Amniotic epithelial cell (primary cell): Measurements from ENCODE around the gene CDH13.
A peak's percentile ranks its signal among the peaks of the same experiment; 100 is the strongest.

ENCODE experiments used
- DNase-seq: peaks from one replicate; pipeline ENCODE4 v3.0.0-alpha.2; 2010; ENCODE audit warnings: low read depth

Gene CDH13

GRCh38 chr16:82652826-82653225 lies 26.1 kb downstream of the CDH13 start:
- no peak for DNase-seq

- peak; percentile 92 for DNase-seq
Measured at GRCh38 chr16:82653550-82654511, 27.1 kb downstream of the CDH13 start.

DNA sequence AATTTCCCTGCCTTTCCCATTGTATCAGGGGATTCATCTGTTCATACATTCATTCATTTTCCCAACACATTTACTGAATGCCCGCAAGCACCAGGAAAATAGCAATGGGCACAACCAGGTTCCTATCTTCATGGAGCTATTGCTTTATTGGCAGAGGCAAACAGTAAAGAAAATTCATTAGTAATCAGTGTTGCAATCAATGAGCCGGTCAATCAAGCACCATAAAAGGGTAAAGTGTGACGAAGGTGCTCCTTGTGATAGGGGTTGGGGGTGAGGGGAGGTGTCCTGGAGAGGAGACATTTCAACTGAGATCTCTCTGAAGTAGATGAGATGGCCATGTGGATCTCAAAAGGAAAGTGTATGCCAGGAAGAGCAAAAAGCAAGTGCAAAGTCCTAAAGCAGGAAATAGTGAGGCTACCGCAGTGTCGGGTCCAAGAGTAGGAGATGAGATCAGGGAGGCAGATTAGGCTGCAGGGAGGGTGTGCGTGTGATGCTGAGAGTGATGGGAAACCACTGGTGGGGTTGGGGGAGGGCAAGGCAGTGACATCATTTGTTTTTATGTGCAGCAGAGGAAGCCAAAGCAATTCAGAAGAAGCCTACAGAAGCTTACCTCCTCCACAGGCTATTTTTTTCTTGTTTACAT lies 28.4 kb downstream of the CDH13 start:
- DNase-seq: peak; percentile 86

GRCh38 chr16:82655720-82656490 lies 29.1 kb downstream of the CDH13 start:
- DNase-seq: no peak

- peak; percentile 67 for DNase-seq
Measured at GRCh38 chr16:82657239-82657638, 30.5 kb downstream of the CDH13 start.

DNA sequence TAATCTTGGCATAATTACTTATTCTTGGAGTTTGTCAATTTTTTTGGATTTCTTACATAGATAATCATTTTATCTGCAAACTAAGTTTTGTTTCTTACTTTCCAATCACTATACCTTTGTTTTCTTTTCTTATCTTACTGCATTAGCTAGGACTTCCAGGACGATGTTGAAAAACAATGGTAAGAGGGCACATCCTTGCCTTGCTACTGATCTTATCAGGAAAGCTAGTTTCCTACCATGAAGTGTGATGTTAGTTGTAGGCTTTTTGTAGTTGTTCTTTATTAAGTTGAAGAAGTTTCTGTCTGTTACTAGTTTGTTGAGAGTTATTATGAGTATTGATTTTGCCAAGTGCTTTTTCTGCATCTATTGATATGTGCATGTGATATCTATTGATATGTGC lies 31.0 kb downstream of the CDH13 start:
- no peak for DNase-seq

- DNase-seq: peak; percentile 52
Measured at GRCh38 chr16:82658796-82659195, 32.0 kb downstream of the CDH13 start.

DNA sequence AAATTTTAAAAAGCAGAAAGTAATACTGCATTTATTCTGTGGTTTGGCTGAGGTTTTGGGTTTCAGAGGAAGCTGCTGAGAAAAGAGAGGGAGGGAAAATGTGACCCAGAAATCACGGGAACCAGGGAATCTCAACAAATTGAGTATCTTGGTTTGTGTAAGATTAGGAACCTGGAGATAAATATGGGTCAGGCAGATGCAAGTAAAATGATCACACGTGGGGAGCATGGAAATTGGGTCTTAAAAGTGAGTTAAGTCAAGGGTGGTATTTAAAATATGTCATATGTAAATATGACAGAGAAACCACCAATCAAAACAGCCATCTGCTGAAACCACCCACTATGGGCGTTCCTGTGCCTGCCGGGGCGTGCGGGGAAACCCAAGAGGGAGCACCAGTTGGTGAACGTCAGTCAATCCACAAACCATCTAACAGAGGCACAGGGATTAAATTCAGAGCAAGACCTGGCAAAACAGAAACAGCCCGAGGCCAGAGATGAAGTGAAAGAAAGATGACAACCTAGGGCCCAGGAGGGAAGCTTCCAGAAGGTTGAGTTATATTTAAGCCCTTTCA lies 33.4 kb downstream of the CDH13 start:
- DNase-seq: peak; percentile 36

DNA sequence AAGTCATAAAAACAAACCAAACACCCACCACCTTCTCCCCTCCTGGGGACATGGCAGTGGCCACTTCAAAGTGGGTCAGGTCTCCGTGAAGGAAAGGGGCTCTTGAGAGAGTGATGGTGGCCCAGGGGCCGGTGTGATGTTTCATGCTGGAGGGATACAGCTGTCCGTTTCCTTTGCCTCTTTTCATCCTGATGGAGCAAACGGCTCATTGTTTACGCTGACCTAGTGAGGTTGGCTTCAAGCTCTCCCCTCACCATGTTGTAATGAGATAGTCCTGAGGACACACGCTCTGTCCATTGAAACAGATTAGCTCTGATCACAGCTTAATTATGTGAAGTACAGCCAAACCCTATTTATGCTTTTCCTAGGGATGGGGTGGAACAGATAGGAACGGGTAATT lies 34.2 kb downstream of the CDH13 start:
- no peak for DNase-seq

DNA sequence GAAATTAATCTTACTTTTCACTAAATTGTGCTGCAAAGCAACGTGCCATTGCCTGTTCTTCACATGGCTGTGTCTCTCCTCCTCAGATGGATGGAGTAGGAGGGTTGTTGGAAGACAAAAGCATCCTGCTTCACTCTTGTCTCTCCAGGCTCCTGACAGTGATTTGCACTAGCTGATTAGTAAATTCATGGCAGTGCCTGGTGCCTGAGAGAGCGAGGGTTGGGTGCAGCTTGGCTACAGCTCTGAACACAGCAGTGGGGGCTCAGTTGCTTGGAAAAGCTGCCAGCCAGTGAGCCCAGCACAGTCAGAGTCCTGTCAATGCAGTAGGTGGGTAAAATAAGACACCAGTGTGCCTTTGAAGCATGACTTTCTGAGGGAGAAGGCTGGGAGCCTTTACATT lies 37.4 kb downstream of the CDH13 start:
- no peak for DNase-seq

DNA sequence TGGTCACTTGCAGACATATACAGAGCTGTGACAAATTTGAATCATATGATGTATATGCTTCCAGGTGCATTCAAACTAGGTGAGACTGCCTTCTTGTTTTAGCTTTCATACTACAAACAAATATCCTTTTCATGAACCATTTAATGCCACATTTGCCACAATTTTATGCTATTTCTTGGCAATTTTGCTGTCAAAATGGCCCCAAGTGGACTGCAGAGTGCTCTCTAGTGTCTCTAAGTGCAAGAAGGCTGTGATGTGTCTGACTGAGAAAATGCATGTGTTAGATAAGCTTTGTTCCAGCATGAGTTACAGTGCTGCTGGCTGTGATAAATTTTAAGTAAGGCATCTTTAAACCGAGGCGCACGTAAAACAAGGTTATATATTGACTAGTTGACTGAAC lies 38.3 kb downstream of the CDH13 start:
- no peak for DNase-seq

- DNase-seq: no peak
Measured at GRCh38 chr16:82667437-82667836, 40.7 kb downstream of the CDH13 start.

DNA sequence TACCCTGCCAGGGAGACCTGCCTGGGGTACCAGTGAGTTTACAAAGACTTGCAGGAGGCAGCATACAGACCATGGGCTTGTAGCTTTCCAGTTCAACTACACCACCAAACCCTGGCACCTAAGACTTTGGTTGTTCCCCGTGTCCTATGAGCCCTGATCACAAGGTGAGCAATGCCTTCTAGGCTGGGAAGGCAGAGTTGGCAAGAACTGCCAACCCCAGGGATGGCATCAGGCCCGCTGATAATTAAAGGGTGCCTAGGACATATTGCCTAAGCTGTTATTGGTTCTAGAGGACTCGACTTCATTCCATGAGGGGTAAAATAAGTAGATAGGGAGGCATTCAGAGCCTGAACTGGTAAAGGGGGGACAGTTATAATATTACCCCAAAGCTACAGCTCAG lies 41.3 kb downstream of the CDH13 start:
- DNase-seq: no peak

DNA sequence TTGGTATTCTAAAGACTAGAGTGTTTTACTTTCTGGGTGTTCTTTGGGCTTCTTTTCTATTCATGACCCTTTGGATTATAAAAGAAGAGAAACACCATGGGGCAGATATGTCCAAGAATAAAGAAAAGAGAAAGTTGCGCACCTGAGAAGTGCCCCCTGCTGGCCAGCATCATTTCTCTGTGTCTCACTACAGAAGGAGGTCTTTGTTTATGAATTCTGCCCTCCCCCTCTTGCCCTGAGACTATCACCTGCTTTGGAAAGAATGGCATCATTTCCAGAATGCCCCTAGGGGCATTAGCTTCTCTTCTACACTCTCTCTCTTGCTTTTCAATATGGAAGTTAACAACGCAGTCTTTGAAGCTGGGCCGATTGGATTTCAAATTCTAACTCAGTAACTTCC lies 45.0 kb downstream of the CDH13 start:
- no peak for DNase-seq

GRCh38 chr16:82672676-82673075 lies 45.9 kb downstream of the CDH13 start:
- DNase-seq: no peak

GRCh38 chr16:82675300-82675699 lies 48.5 kb downstream of the CDH13 start:
- no peak for DNase-seq

- no peak for DNase-seq
Measured at GRCh38 chr16:82681592-82681991, 54.8 kb downstream of the CDH13 start.

- DNase-seq: no peak
Measured at GRCh38 chr16:82682767-82683166, 56.0 kb downstream of the CDH13 start.

DNA sequence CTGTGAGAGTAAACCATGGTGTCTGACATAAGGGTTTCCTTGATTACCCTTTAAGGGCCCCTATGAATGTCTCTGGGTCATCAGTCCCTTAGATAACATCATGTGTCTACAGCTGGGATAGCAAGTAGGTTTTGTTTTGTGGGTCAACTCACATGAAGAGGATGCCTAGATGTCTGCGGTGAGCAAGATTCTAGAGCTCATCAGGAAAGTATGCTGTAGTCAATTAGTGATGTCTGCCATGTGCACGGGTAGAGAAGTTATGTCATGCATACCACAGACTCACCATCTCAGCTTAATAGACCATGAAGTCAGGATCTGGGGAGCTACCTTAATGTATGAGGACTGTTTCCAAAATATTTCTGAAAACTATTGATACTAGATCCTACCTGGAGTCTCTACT lies 57.5 kb downstream of the CDH13 start:
- DNase-seq: no peak

GRCh38 chr16:82685526-82685925 lies 58.8 kb downstream of the CDH13 start:
- DNase-seq: no peak

GRCh38 chr16:82694239-82694874 lies 67.6 kb downstream of the CDH13 start:
- DNase-seq: peak; percentile 81

- DNase-seq: peak; percentile 63
Measured at GRCh38 chr16:82695806-82696205, 69.0 kb downstream of the CDH13 start.
